AG09309 (cell line): Measurements from ENCODE around the gene PRPF4.

Experiments used
- DNase-seq: peaks from one replicate; pipeline ENCODE4 v3.0.0-alpha.2; 2010; ENCODE audit warnings: low read depth
- H3K4me3 ChIP-seq: 2 replicates; pipeline ENCODE4 v1.5.1; 2011; ENCODE audit warnings: mild to moderate bottlenecking, low read depth, low read length, moderate library complexity; ENCODE audit not compliant: control insufficient read depth
- TF ChIP-seq, protein P1 (sequence below): IDR thresholded peaks from 2 replicates; pipeline ENCODE4 v1.5.1; 2011; ENCODE audit warnings: mild to moderate bottlenecking, low read depth, low read length, inconsistent platforms; ENCODE audit not compliant: insufficient read depth, control insufficient read depth; ENCODE audit errors: missing control alignments

PRPF4 gene

DNA sequence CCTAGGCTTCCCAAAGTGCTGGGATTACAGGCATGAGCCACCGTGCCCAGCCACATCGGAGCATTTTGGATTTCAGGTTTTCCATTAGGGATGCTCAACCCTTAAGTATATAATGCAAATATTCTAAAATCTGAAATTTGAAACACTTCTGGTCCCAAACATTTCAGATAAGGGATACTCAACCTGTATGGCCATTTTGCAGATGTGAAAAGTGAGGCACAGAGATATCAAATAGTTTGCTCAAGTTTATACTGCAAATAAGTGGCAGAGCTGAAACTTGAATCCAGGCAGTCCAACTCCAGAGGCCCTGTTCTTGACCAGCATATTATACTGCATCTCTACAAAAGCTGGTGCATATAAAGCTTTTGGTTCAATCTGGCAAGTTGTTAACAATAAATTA lies 62.3 kb downstream of the PRPF4 start:
- TF ChIP-seq, protein P1, sequence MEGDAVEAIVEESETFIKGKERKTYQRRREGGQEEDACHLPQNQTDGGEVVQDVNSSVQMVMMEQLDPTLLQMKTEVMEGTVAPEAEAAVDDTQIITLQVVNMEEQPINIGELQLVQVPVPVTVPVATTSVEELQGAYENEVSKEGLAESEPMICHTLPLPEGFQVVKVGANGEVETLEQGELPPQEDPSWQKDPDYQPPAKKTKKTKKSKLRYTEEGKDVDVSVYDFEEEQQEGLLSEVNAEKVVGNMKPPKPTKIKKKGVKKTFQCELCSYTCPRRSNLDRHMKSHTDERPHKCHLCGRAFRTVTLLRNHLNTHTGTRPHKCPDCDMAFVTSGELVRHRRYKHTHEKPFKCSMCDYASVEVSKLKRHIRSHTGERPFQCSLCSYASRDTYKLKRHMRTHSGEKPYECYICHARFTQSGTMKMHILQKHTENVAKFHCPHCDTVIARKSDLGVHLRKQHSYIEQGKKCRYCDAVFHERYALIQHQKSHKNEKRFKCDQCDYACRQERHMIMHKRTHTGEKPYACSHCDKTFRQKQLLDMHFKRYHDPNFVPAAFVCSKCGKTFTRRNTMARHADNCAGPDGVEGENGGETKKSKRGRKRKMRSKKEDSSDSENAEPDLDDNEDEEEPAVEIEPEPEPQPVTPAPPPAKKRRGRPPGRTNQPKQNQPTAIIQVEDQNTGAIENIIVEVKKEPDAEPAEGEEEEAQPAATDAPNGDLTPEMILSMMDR: no peak
- no peak overlapping the region for H3K4me3 ChIP-seq
- DNase-seq: no peak

DNA sequence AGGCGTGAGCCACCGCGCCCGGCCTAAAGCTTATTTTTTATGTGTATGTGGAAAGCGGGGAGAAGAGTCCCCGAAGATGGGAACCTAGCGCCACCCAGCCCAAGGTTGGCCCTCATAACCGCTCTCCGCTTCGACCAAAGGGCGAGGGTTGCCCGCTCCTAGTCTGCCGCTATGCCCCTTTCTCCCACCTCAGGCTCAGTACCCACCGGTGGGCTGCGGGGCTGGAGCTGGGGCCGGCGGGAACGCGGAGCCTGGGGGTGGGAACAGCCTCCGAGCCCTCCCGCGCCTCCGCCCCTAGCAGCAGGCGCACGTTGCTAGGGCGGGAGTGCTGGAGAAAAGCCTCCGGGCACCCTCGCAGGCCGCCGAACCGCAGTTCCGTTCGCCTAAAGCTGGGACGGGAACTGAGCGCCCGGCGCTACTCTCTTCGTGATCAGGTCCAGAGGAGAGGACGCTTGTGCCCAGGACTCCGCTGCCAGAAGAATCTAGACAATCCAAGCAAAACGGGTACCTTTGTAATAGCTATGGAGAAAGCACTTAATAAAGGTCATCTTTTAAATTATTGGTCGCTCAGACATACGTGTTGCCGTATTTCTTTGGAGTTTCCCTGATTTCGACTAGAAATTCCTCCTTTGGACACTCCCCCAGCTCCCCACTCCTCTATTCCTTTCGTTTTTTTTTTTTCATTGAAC lies 64.7 kb downstream of the PRPF4 start, which contains the start of gene WDR31:
WDR31 (minus strand) TSS at position 265 of the 689 bp plus-strand sequence. CDS start 8,253 bp downstream, outside the sequence.
- H3K4me3 ChIP-seq: peak within 1 kb of the TSS; percentile 84
- TF ChIP-seq, protein P1: no peak
- peak; percentile 55 for DNase-seq

DNA sequence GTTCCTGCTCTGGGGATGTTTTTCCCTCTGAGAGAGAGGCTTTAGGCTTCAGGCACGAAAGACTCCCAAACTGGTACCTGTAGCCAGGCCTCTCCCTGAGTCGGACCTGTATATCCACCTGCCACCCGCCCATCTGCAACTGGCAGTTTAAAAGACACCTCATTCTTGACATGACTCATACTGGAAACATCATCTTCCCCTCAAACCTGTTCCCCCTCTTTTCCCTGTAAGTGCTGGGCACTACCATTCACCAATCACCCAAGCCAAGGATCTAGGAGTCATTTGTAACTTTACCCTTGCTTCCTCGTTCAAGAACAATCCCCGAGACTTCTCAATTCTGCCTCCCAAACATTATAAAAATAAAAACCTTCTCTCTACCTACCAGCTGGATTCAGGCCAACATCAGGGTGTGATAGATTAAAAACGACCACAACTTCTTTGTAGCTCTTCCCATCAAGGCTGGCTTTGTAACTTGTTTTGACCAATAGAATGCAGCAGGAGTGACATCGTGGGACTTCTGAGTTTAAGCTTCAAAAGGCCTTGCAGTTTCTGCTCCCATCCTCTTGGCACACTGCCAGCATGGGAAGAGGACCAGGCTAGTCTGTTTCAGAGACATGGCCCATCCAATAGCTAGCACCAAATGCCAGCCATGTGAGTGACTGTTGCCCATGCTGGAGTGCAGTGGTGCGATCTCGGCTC lies 66.4 kb downstream of the PRPF4 start:
- H3K4me3 ChIP-seq: no peak overlapping the region
- no peak for DNase-seq
- TF ChIP-seq, protein P1: no peak
